ENCODE measurements around the gene ZNF609. TPM values are rescaled to one million over a fixed set of nuclear protein-coding genes. Genes with fewer than 3 reads are reported as not detected.

Gene ZNF609
- total and polyA plus RNA-seq, 4 donors, result 4.6 to 18.1 (median 8.0) TPM

DNA sequence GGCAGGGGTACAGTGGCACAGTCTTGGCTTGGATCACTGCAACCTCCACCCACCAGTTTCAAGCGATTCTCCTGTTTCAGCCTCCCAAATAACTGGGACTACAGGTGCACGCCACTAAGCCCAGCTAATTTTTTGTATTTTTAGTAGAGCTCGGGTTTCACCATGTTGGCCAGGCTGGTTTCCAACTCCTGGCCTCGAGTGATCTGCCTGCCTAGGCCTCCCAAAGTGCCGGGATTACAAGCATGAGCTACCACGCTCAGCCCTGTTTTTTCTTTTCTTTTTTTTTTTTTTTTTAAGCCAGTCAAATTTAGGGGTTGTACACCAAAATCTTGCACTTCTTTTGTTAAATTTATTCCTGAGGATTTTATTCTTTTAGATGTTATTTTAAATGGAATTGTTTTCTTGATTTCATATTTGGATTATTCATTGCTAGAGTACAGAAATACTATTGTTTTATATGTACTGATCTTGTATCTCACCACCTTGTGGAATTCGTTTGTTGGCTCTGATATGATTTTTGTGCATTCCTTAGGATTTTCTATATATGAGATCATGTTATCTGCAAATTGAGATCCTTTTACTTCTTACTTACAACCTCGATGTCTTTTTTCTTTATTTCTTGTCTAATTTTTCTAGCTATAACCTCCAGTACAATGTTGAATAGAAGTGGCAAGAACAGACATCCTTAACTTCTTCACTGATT is 65.6 kb downstream of the ZNF609 start:
- peaks cover 0 to 3% (median 1%) of the 10 kb centered on the region in 4 donors for H3K36me3 ChIP-seq (ENCODE audit: control insufficient read depth in 4 of 4, insufficient read depth in 3 of 4, low read depth in 1 of 4, low read length in 3 of 4)
- H3K27me3 ChIP-seq (ENCODE audit: control insufficient read depth in 4 of 4, insufficient read depth in 4 of 4, low read length in 3 of 4), result no peaks in the 10 kb centered on the region
- WGBS, result 91% methylated on average over 8 of the region's 8 CpGs
- H3K4me3 ChIP-seq (ENCODE audit: low read depth in 1 of 3, low read length in 3 of 3), result no peak overlapping the region
- H3K27ac ChIP-seq (ENCODE audit: low read depth in 1 of 2, low read length in 2 of 2), result no peak overlapping the region
- TF ChIP-seq HNF4G (IDR thresholded peaks at IDR 0.05), result no peak
- no peak for TF ChIP-seq ATF3 (IDR thresholded peaks at IDR 0.05)
- TF ChIP-seq CTCF (IDR thresholded peaks at IDR 0.05; ENCODE audit: low read depth, low read length, missing input control), result no peak
- TF ChIP-seq NR2F2 (IDR thresholded peaks at IDR 0.05), result no peak
- no peak for TF ChIP-seq SP1 (IDR thresholded peaks at IDR 0.05)
- TF ChIP-seq REST (IDR thresholded peaks at IDR 0.05), result no peak
- no peak for TF ChIP-seq HNF4A (conservative IDR thresholded peaks at IDR 0.05)
- TF ChIP-seq, protein P1, sequence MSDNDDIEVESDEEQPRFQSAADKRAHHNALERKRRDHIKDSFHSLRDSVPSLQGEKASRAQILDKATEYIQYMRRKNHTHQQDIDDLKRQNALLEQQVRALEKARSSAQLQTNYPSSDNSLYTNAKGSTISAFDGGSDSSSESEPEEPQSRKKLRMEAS (IDR thresholded peaks at IDR 0.05), result no peak
- TF ChIP-seq TAF1 (conservative IDR thresholded peaks at IDR 0.05), result no peak
- no peak for TF ChIP-seq FOXA1 (IDR thresholded peaks at IDR 0.05)
- TF ChIP-seq FOXA2 (IDR thresholded peaks at IDR 0.05), result no peak
- H3K9ac ChIP-seq (ENCODE audit: low read depth in 1 of 2, low read length in 2 of 2), result no peak overlapping the region
- peaks cover 0 to 7% (median 3%) of the 10 kb centered on the region in 4 donors for H3K4me1 ChIP-seq (ENCODE audit: control insufficient read depth in 4 of 4, insufficient read depth in 4 of 4, low read length in 3 of 4)
- H3K9me3 ChIP-seq (ENCODE audit: control insufficient read depth in 4 of 4, low read length in 3 of 4), result no peaks in the 10 kb centered on the region
- DNase-seq (ENCODE audit: low spot score), result no peak

- Histone ChIP-seq H3K27ac (ENCODE audit: low read depth in 1 of 2, low read length in 2 of 2) (no peak overlapping the region), H3K4me1 (ENCODE audit: control insufficient read depth in 4 of 4, insufficient read depth in 4 of 4, low read length in 3 of 4) (no peaks in the 10 kb centered on the region), H3K36me3 (ENCODE audit: control insufficient read depth in 4 of 4, insufficient read depth in 3 of 4, low read depth in 1 of 4, low read length in 3 of 4) (peaks cover 0 to 3% (median 1%) of the 10 kb centered on the region in 4 donors), H3K9ac (ENCODE audit: low read depth in 1 of 2, low read length in 2 of 2) (no peak overlapping the region), H3K9me3 (ENCODE audit: control insufficient read depth in 4 of 4, low read length in 3 of 4) (no peaks in the 10 kb centered on the region), H3K4me3 (ENCODE audit: low read depth in 1 of 3, low read length in 3 of 3) (no peak overlapping the region), H3K27me3 (ENCODE audit: control insufficient read depth in 4 of 4, insufficient read depth in 4 of 4, low read length in 3 of 4) (no peaks in the 10 kb centered on the region)
- WGBS, result 86% methylated on average over 4 of the region's 4 CpGs
- no peak for TF ChIP-seq YY1 (IDR thresholded peaks at IDR 0.05)
- TF ChIP-seq FOXA1 (IDR thresholded peaks at IDR 0.05), result no peak
- no peak for TF ChIP-seq GABPA (IDR thresholded peaks at IDR 0.05 in 1 of 2, conservative IDR thresholded peaks at IDR 0.05 in 1 of 2)
- no peak for TF ChIP-seq ZBTB33 (IDR thresholded peaks at IDR 0.05)
- TF ChIP-seq SP1 (IDR thresholded peaks at IDR 0.05), result no peak
- no peak for TF ChIP-seq FOXA2 (IDR thresholded peaks at IDR 0.05)
- no peak for TF ChIP-seq RXRA (IDR thresholded peaks at IDR 0.05)
- no peak for TF ChIP-seq JUND (IDR thresholded peaks at IDR 0.05)
- no peak for TF ChIP-seq EGR1 (IDR thresholded peaks at IDR 0.05; ENCODE audit: low read depth in 2 of 2)
- DNase-seq (ENCODE audit: low spot score), result no peak
These were observed 67.0 kb downstream of the ZNF609 start for GRCh38 chr15:64527263-64527984.

All from liver (tissue), 9 donors.